ENCODE data around the gene CTNNA1. TPM values are rescaled to one million over a fixed set of nuclear protein-coding genes. Genes with fewer than 3 reads are reported as not detected.

CTNNA1 gene
- total RNA-seq, 1 experiment from 2014 or later, result 734 TPM

DNA sequence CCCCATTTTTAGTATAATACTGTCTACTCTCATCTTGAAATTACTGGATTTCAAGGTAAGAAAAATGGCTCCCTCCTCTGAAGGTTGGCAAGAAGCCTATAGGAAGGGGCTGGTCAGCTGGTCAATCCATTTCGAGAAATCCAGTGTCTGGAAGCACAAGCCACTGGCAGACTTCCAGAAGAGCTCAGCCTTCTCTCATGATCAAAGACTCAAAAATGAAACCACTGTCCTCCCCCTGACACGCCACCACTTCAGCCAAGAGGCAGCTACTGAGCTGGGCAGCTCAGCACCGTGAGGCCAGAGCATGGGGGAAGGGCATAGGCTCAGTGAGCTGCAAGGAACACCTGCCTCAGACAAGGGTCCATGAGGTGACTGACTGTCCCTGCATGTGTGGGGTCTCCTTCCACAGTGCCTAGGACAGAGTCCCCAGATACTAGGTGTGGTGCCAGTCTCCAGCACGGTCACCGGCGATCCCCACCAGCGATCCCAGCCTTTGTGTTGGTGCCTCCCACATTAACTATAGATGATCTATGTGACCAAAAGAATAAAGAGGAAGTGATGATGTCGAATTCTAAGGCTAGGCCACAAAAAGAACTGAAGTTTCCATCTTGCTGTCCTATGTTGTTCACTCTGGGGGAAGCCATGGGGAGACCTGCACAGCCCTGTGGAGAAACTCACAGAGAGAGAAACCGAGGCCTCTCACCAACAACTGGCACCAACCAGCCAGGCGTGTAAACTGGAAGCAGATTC lies 222.0 kb downstream of the CTNNA1 start:
- H3K4me3 Mint-ChIP-seq (ENCODE audit: low read depth, unreplicated experiment), result no peak overlapping the region
- H3K27ac Mint-ChIP-seq (ENCODE audit: unreplicated experiment), result no peak overlapping the region
- no peak for DNase-seq
- no peaks in the 10 kb centered on the region for H3K9me3 Mint-ChIP-seq (ENCODE audit: low read depth, unreplicated experiment)
- peaks cover 5% of the 10 kb centered on the region for H3K36me3 Mint-ChIP-seq (ENCODE audit: insufficient read depth, unreplicated experiment)
- no peaks in the 10 kb centered on the region for H3K27me3 Mint-ChIP-seq (ENCODE audit: unreplicated experiment)
- intact Hi-C loops (cut with micrococcal nuclease; ENCODE audit: unreplicated experiment), result no loop called here
- CTCF ChIA-PET, result interaction anchor here (1.1 kb wide), 1 partner anchor 10 kb away, joined by 3 read pairs; no protein-coding TSS in a partner anchor
- BruUV-seq (replicated peaks), result no TSS peak
- no peak for TF ChIP-seq CTCF (IDR thresholded peaks at IDR 0.05; ENCODE audit: unreplicated experiment)
- peaks cover 7% of the 10 kb centered on the region for H3K4me1 Mint-ChIP-seq (ENCODE audit: low read depth, unreplicated experiment)

DNA sequence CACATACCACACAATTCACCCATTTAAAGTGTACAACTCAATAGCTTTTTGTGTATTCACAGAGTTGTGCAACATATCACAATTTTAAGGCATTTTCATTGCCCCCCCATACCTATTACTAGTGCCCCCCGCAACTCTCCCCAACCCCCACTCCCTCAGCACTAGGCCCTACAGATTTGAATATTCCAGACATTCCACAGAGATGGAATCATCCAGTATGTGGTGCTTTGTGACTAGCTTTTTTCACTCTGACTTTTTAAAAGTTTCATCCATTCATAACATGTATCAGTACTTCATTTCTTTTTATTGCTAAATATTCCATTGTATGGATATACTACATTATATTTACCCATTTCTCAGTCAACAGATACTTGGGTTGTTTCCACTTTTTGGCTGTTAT lies 224.9 kb downstream of the CTNNA1 start:
- no peak for DNase-seq
- no peak for TF ChIP-seq CTCF (IDR thresholded peaks at IDR 0.05; ENCODE audit: unreplicated experiment)
- no peak overlapping the region for H3K27ac Mint-ChIP-seq (ENCODE audit: unreplicated experiment)
- no peaks in the 10 kb centered on the region for H3K9me3 Mint-ChIP-seq (ENCODE audit: low read depth, unreplicated experiment)
- intact Hi-C loops (cut with micrococcal nuclease; ENCODE audit: unreplicated experiment), result no loop called here
- H3K27me3 Mint-ChIP-seq (ENCODE audit: unreplicated experiment), result no peaks in the 10 kb centered on the region
- peaks cover 5% of the 10 kb centered on the region for H3K36me3 Mint-ChIP-seq (ENCODE audit: insufficient read depth, unreplicated experiment)
- no peaks in the 10 kb centered on the region for H3K4me1 Mint-ChIP-seq (ENCODE audit: low read depth, unreplicated experiment)
- CTCF ChIA-PET, result no interaction called here
- BruUV-seq (replicated peaks), result no TSS peak
- H3K4me3 Mint-ChIP-seq (ENCODE audit: low read depth, unreplicated experiment), result no peak overlapping the region

DNA sequence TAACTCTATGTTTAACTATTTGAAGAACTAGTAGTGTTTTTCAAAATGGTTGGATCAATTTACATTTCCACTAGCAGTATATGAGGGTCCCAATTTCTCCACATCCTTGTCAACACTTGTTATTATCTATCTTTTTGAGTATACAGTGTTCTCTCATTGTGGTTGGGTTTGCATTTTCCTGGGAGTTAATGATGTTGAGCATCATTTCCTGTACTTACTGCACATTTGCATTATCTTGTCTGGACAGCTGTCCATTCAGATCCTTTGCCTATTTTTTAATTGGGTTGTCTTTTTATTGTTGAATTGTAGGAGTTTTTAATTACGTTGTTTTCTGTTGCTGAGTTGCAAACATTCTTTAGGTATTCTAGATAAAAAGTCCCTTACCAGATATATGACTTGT lies 225.4 kb downstream of the CTNNA1 start:
- H3K4me3 Mint-ChIP-seq (ENCODE audit: low read depth, unreplicated experiment), result no peak overlapping the region

GRCh38 chr5:138979684-138980280 lies 226.6 kb downstream of the CTNNA1 start:
- TF ChIP-seq CTCF (IDR thresholded peaks at IDR 0.05; ENCODE audit: unreplicated experiment), result no peak
- Mint-ChIP-seq H3K4me3 (ENCODE audit: low read depth, unreplicated experiment) (no peak overlapping the region), H3K9me3 (ENCODE audit: low read depth, unreplicated experiment) (no peaks in the 10 kb centered on the region), H3K27me3 (ENCODE audit: unreplicated experiment) (no peaks in the 10 kb centered on the region), H3K4me1 (ENCODE audit: low read depth, unreplicated experiment) (peaks cover 3% of the 10 kb centered on the region), H3K36me3 (ENCODE audit: insufficient read depth, unreplicated experiment) (peaks cover 5% of the 10 kb centered on the region), H3K27ac (ENCODE audit: unreplicated experiment) (no peak overlapping the region)
- CTCF ChIA-PET, result no interaction called here
- intact Hi-C loops (cut with micrococcal nuclease; ENCODE audit: unreplicated experiment), result no loop called here
- no peak for DNase-seq
- no TSS peak for BruUV-seq (replicated peaks)

More for the DNA sequence above, 225.4 kb downstream of the CTNNA1 start:
- Mint-ChIP-seq H3K27me3 (ENCODE audit: unreplicated experiment) (no peaks in the 10 kb centered on the region), H3K9me3 (ENCODE audit: low read depth, unreplicated experiment) (no peaks in the 10 kb centered on the region), H3K36me3 (ENCODE audit: insufficient read depth, unreplicated experiment) (peaks cover 5% of the 10 kb centered on the region), H3K4me1 (ENCODE audit: low read depth, unreplicated experiment) (no peaks in the 10 kb centered on the region), H3K27ac (ENCODE audit: unreplicated experiment) (no peak overlapping the region)
- no TSS peak for BruUV-seq (replicated peaks)
- TF ChIP-seq CTCF (IDR thresholded peaks at IDR 0.05; ENCODE audit: unreplicated experiment), result no peak
- intact Hi-C loops (cut with micrococcal nuclease; ENCODE audit: unreplicated experiment), result no loop called here
- DNase-seq, result no peak
- CTCF ChIA-PET, result no interaction called here

All from Calu3 (cell line).